SK-N-SH (cell line): Measurements from ENCODE around the gene PTDSS2. TPM values are rescaled to one million over a fixed set of nuclear protein-coding genes. Genes with fewer than 3 reads are reported as not detected.
A peak's percentile ranks its signal among the peaks of the same experiment; 100 is the strongest.

Experiments used
- CTCF ChIA-PET: fragments of 300-600, 350-600 bp; formaldehyde crosslinking; extraction: SDS; loops from one replicate; lab custom pipeline; 2021; lab: Yijun Ruan, JAX
- POLR2A ChIA-PET: fragments of 350-600 bp; sonication (Branson Sonifier 250); formaldehyde crosslinking; extraction: SDS; loops from one replicate; lab custom pipeline; 2020; ENCODE audit warnings: antibody characterized with exemption, inconsistent platforms; lab: Yijun Ruan, JAX
- DNase-seq: peaks from one replicate; pipeline ENCODE4 v3.0.0; 2012
- H2AFZ ChIP-seq: fragments of 200-600 bp; sonication (generic); 2 replicates; pipeline ENCODE4 v1.8.1; 2016; ENCODE audit warnings: antibody characterized with exemption, mild to moderate bottlenecking, low read depth
- H3F3A ChIP-seq: fragments of 200-600 bp; sonication (generic); replicated peaks from 2 replicates; pipeline ENCODE3; 2016; ENCODE audit warnings: antibody characterized with exemption, mild to moderate bottlenecking; ENCODE audit not compliant: insufficient read depth
- H3K27ac ChIP-seq, 2 experiments: fragments of 200-500 bp in 1 of 2; fragments of 200-600 bp in 1 of 2; sonication (Bioruptor generic) in 1 of 2; sonication (generic), shearing (Covaris generic) in 1 of 2; 2 replicates each; pipeline versions ENCODE4 v1.5.1 to v1.6.1; 2014 to 2016; ENCODE audit warnings: low read depth in 2 of 2, inconsistent platforms in 1 of 2, low read length in 1 of 2, mild to moderate bottlenecking in 1 of 2, mixed read lengths in 1 of 2
- H3K27me3 ChIP-seq: fragments of 200-600 bp; sonication (generic), shearing (Covaris generic); 2 replicates; pipeline ENCODE4 v1.6.1; 2016; ENCODE audit warnings: mixed run types; ENCODE audit not compliant: insufficient read depth
- H3K36me3 ChIP-seq, 2 experiments: fragments of 200-500 bp in 1 of 2; fragments of 200-600 bp in 1 of 2; sonication (Bioruptor generic) in 1 of 2; sonication (generic) in 1 of 2; replicated peaks in 1 of 2; 2 replicates each; pipeline versions ENCODE3 to v1.5.1; 2014 to 2016; ENCODE audit warnings: low read length in 1 of 2, mild to moderate bottlenecking in 1 of 2; ENCODE audit not compliant: insufficient read depth in 2 of 2, control insufficient read depth in 1 of 2
- H3K4me1 ChIP-seq, 2 experiments: fragments of 200-500 bp in 1 of 2; fragments of 200-600 bp in 1 of 2; sonication (Bioruptor generic) in 1 of 2; sonication (generic), shearing (Covaris generic) in 1 of 2; 2 replicates each; pipeline versions ENCODE4 v1.5.1 to v1.6.1; 2014 to 2016; ENCODE audit warnings: low read depth in 1 of 2, low read length in 1 of 2, mixed run types in 1 of 2; ENCODE audit not compliant: insufficient read depth in 2 of 2, control insufficient read depth in 1 of 2
- H3K4me2 ChIP-seq: fragments of 200-600 bp; sonication (generic), shearing (Covaris generic); 2 replicates; pipeline ENCODE4 v1.6.1; 2017; ENCODE audit warnings: mixed run types
- H3K4me3 ChIP-seq, 2 experiments: fragments of 200-500 bp in 1 of 2; fragments of 200-600 bp in 1 of 2; sonication (Bioruptor generic) in 1 of 2; sonication (generic), shearing (Covaris generic) in 1 of 2; 2 replicates each; pipeline versions ENCODE4 v1.5.1 to v1.8.1; 2014 to 2016; ENCODE audit warnings: low read depth in 2 of 2, inconsistent platforms in 1 of 2, low read length in 1 of 2, mild to moderate bottlenecking in 1 of 2, mixed read lengths in 1 of 2, moderate library complexity in 1 of 2
- H3K79me2 ChIP-seq: fragments of 200-600 bp; sonication (generic); 2 replicates; pipeline ENCODE4 v1.8.1; 2017; ENCODE audit warnings: mild to moderate bottlenecking; ENCODE audit not compliant: insufficient read depth
- H3K9ac ChIP-seq: fragments of 200-600 bp; sonication (generic); 2 replicates; pipeline ENCODE4 v1.6.1; 2017; ENCODE audit warnings: mixed run types
- H3K9me2 ChIP-seq: fragments of 200-600 bp; sonication (generic); 2 replicates; pipeline ENCODE4 v1.6.1; 2017; ENCODE audit warnings: mixed run types
- H3K9me3 ChIP-seq: fragments of 200-600 bp; sonication (generic); 2 replicates; pipeline ENCODE4 v1.6.1; 2017; ENCODE audit warnings: mixed run types, mild to moderate bottlenecking, moderate library complexity
- H4K20me1 ChIP-seq: fragments of 200-600 bp; sonication (generic); 2 replicates; pipeline ENCODE4 v1.6.1; 2017; ENCODE audit warnings: mild to moderate bottlenecking, mixed run types; ENCODE audit not compliant: insufficient read depth
- CHD2 ChIP-seq: fragments of 150-350 bp; IDR thresholded peaks from 2 replicates; pipeline ENCODE4 v1.6.1; 2018; ENCODE audit warnings: low read length; ENCODE audit not compliant: partially characterized antibody
- EP300 ChIP-seq, 2 experiments: IDR thresholded peaks; 2 replicates each; pipeline versions ENCODE4 v1.4.0 to v1.6.1; 2012; ENCODE audit warnings: borderline replicate concordance in 1 of 2, low read depth in 1 of 2, low read length in 1 of 2
- FOXJ3 ChIP-seq: sonication (generic); formaldehyde crosslinking; IDR thresholded peaks from 2 replicates; pipeline ENCODE4 v1.5.1; 2020; ENCODE audit warnings: mild to moderate bottlenecking, missing genetic modification reagents
- FOXM1 ChIP-seq: IDR thresholded peaks from 2 replicates; pipeline ENCODE4 v1.4.0; 2012; ENCODE audit warnings: low read depth, mild to moderate bottlenecking
- JUND ChIP-seq: IDR thresholded peaks from 2 replicates; pipeline ENCODE4 v1.4.0; 2012
- MEF2A ChIP-seq: IDR thresholded peaks from 2 replicates; pipeline ENCODE4 v1.4.0; 2012; ENCODE audit warnings: low read depth, borderline replicate concordance
- MXI1 ChIP-seq: IDR thresholded peaks from 2 replicates; pipeline ENCODE4 v1.6.1; 2012; ENCODE audit warnings: mild to moderate bottlenecking, low read depth, low read length, improper control_type of control experiment
- NFIC ChIP-seq: IDR thresholded peaks from 2 replicates; pipeline ENCODE4 v1.4.0; 2012; ENCODE audit warnings: borderline replicate concordance
- NRF1 ChIP-seq: IDR thresholded peaks from 2 replicates; pipeline ENCODE4 v1.6.1; 2012; ENCODE audit warnings: low read depth, mild to moderate bottlenecking, low read length
- POLR2AphosphoS5 ChIP-seq: IDR thresholded peaks from 2 replicates; pipeline ENCODE4 v1.6.1; 2012; ENCODE audit warnings: low read depth, low read length
- RAD21 ChIP-seq: IDR thresholded peaks from 2 replicates; pipeline ENCODE4 v1.6.1; 2012; ENCODE audit warnings: mild to moderate bottlenecking, low read length
- RCOR1 ChIP-seq: fragments of 150-350 bp; IDR thresholded peaks from 2 replicates; pipeline ENCODE4 v1.6.1; 2017; ENCODE audit warnings: antibody characterized with exemption, low read length
- SIN3A ChIP-seq: IDR thresholded peaks from 2 replicates; pipeline ENCODE4 v1.6.1; 2012; ENCODE audit warnings: low read depth, mild to moderate bottlenecking, low read length, moderate library complexity, borderline replicate concordance
- TCF12 ChIP-seq: IDR thresholded peaks from 2 replicates; pipeline ENCODE4 v1.4.0; 2012
- YY1 ChIP-seq: IDR thresholded peaks from 2 replicates; pipeline ENCODE4 v1.4.0; 2012; ENCODE audit warnings: low read depth, mild to moderate bottlenecking
- whole genome bisulfite sequencing: methylation state at CpG from one replicate; pipeline ENCODE4 v1.1.6; 2017; ENCODE audit warnings: low lambda C conversion rate; 5-methylcytosine and 5-hydroxymethylcytosine counted together
- polyA plus RNA-seq, 3 experiments: library from polyadenylated mRNA; depleted of rRNA; stranded (reverse); fragments of >200 nt; gene quantifications; 2 replicates each; pipeline ENCODE4 v1.2.3, GENCODE V29; 2012
- TF ChIP-seq, protein P1 (sequence below): fragments of 150-350 bp; IDR thresholded peaks from 2 replicates; pipeline ENCODE4 v1.6.1; 2017; ENCODE audit warnings: antibody characterized with exemption, low read length, low read depth, borderline replicate concordance
- TF ChIP-seq, protein P2 (sequence below): fragments of 200-600 bp; sonication (generic); IDR thresholded peaks from 2 replicates; pipeline ENCODE4 v1.6.1; 2017; ENCODE audit warnings: antibody characterized with exemption, mild to moderate bottlenecking, moderate library complexity
- TF ChIP-seq, protein P3 (sequence below): fragments of 150-350 bp; IDR thresholded peaks from 2 replicates; pipeline ENCODE4 v1.6.1; 2016; ENCODE audit warnings: mild to moderate bottlenecking, low read depth, low read length
- TF ChIP-seq, protein P4 (sequence below): IDR thresholded peaks from 2 replicates; pipeline ENCODE4; 2012
- TF ChIP-seq, protein P5 (sequence below): IDR thresholded peaks from 2 replicates; pipeline ENCODE4 v1.6.1; 2012; ENCODE audit warnings: mild to moderate bottlenecking, low read depth, low read length, moderate library complexity

PTDSS2 gene
- polyA plus RNA-seq, 1 of the 3 experiments (the other 2 are of a cell fraction): 28.6 TPM

DNA sequence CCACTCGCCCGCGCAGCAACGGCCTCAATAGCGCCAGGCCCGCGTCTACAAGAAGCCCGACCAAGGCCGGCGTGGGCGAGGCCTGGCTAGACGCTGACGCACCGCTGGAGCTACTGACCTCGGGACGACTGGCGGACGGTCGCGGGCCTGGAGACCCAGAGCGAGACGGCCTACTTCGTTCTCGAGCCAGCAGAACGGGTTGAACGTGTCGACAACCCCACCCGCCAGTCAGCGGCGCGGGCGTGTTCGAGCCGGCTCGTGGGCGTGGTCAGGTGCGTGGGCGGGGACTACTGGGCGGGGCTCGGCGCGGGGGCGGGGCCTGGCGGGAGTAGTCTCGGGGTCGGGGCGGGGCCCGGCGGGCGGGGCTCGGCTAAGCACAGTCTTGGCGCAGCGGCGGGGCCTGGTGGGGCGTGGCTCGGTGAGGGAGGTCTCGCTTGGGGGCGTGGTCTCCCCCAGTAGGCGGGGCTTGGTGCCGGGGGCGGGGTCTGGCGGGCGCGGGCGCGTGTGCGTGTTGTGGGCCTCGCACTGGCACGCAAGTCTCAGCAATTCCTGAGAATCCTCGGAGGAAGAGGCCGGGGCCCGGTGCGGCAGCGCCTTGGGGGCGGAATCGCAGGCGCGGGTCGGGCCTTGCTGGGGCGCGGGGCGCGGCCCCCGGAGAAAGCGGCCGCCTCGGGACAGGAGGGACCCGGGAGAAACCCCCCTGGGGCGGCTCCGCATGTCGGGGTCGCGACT, 57.1 kb downstream of the PTDSS2 start, which contains the start of gene RNH1 (continued):
- TF ChIP-seq, protein P1, sequence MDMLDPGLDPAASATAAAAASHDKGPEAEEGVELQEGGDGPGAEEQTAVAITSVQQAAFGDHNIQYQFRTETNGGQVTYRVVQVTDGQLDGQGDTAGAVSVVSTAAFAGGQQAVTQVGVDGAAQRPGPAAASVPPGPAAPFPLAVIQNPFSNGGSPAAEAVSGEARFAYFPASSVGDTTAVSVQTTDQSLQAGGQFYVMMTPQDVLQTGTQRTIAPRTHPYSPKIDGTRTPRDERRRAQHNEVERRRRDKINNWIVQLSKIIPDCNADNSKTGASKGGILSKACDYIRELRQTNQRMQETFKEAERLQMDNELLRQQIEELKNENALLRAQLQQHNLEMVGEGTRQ: no peak
- TF ChIP-seq TCF12 (no peak), MEF2A (no peak), POLR2AphosphoS5 (peak; percentile 15; the same call in 1 of the 2 replicates), NRF1 (peak; percentile 26; the same call in 1 of the 2 replicates), YY1 (no peak), MXI1 (peak; percentile 40; the same call in 1 of the 2 replicates), JUND (no peak), CHD2 (no peak), EP300 (IDR thresholded peaks at IDR 0.05; ENCODE audit: borderline replicate concordance in 1 of 2, low read depth in 1 of 2, low read length in 1 of 2) (no peak)
- TF ChIP-seq, protein P2, sequence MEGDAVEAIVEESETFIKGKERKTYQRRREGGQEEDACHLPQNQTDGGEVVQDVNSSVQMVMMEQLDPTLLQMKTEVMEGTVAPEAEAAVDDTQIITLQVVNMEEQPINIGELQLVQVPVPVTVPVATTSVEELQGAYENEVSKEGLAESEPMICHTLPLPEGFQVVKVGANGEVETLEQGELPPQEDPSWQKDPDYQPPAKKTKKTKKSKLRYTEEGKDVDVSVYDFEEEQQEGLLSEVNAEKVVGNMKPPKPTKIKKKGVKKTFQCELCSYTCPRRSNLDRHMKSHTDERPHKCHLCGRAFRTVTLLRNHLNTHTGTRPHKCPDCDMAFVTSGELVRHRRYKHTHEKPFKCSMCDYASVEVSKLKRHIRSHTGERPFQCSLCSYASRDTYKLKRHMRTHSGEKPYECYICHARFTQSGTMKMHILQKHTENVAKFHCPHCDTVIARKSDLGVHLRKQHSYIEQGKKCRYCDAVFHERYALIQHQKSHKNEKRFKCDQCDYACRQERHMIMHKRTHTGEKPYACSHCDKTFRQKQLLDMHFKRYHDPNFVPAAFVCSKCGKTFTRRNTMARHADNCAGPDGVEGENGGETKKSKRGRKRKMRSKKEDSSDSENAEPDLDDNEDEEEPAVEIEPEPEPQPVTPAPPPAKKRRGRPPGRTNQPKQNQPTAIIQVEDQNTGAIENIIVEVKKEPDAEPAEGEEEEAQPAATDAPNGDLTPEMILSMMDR: no peak
- TF ChIP-seq, protein P3, sequence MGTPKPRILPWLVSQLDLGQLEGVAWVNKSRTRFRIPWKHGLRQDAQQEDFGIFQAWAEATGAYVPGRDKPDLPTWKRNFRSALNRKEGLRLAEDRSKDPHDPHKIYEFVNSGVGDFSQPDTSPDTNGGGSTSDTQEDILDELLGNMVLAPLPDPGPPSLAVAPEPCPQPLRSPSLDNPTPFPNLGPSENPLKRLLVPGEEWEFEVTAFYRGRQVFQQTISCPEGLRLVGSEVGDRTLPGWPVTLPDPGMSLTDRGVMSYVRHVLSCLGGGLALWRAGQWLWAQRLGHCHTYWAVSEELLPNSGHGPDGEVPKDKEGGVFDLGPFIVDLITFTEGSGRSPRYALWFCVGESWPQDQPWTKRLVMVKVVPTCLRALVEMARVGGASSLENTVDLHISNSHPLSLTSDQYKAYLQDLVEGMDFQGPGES: no peak
- TF ChIP-seq, protein P4, sequence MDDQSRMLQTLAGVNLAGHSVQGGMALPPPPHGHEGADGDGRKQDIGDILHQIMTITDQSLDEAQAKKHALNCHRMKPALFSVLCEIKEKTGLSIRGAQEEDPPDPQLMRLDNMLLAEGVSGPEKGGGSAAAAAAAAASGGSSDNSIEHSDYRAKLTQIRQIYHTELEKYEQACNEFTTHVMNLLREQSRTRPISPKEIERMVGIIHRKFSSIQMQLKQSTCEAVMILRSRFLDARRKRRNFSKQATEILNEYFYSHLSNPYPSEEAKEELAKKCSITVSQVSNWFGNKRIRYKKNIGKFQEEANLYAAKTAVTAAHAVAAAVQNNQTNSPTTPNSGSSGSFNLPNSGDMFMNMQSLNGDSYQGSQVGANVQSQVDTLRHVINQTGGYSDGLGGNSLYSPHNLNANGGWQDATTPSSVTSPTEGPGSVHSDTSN: peak; percentile 18; the same call in 1 of the 2 replicates
- TF ChIP-seq, all 33 proteins: peak for 6

DNA sequence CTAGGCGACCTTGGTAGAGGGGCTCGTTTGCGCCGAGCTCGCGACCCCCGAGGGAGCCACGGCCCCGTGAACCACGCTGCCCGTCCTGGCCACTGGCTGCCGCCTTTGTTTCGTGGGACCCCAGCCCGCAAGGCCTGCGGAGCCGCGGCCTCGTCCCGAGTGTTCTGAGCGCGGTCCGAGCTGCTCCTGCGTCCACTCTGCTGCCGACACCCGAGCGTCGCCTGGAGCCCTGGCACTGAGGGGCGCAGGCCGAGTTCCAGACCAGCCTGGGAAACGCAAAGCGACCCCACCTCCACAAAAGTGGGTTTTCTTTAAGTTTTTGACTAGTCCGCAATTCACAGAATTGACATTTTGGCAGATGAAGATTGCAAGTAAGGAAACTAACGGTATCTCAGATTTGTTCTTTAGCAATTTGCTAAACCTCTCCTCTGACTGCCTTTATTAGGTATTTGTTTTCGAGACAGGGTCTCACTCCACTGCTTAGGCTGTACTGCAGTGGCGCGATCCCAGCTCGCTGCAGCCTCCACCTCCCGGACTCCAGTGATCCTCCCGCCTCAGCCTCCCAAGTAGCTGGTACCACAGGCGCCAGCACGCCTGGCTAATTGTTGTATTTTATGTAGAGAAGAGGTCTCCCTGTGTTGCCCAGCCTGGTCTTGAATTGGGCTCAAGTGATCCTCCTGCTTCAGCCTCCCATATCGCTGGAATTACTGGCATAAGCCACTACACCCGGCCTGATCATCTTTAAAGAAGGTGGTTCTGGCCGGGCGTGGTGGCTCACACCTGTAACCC, 57.8 kb downstream of the PTDSS2 start:
- no peaks in the 10 kb centered on the region for H3K9me3 ChIP-seq
- H2AFZ ChIP-seq: no peak overlapping the region
- H3K4me1 ChIP-seq: peaks cover 7 to 9% of the 10 kb centered on the region in 2 experiments; a peak in 2 of 4 replicates
- POLR2A ChIA-PET: no interaction called here
- H4K20me1 ChIP-seq: no peaks in the 10 kb centered on the region
- peaks cover 4% of the 10 kb centered on the region for H3F3A ChIP-seq
- H3K9ac ChIP-seq: peak overlapping the region; percentile 74
- peak overlapping the region; percentile 99 for H3K4me2 ChIP-seq
- H3K36me3 ChIP-seq: peaks cover 6 to 19% of the 10 kb centered on the region in 2 experiments
- CTCF ChIA-PET: interaction anchor here (0.9 to 2.2 kb wide), 3 partner anchors 11 to 276 kb away, joined by 3 to 16 read pairs (median 4); no protein-coding TSS in a partner anchor
- H3K27me3 ChIP-seq: no peaks in the 10 kb centered on the region
- 88% methylated on average over 13 of the region's 45 CpGs for WGBS
- TF ChIP-seq, protein P5, sequence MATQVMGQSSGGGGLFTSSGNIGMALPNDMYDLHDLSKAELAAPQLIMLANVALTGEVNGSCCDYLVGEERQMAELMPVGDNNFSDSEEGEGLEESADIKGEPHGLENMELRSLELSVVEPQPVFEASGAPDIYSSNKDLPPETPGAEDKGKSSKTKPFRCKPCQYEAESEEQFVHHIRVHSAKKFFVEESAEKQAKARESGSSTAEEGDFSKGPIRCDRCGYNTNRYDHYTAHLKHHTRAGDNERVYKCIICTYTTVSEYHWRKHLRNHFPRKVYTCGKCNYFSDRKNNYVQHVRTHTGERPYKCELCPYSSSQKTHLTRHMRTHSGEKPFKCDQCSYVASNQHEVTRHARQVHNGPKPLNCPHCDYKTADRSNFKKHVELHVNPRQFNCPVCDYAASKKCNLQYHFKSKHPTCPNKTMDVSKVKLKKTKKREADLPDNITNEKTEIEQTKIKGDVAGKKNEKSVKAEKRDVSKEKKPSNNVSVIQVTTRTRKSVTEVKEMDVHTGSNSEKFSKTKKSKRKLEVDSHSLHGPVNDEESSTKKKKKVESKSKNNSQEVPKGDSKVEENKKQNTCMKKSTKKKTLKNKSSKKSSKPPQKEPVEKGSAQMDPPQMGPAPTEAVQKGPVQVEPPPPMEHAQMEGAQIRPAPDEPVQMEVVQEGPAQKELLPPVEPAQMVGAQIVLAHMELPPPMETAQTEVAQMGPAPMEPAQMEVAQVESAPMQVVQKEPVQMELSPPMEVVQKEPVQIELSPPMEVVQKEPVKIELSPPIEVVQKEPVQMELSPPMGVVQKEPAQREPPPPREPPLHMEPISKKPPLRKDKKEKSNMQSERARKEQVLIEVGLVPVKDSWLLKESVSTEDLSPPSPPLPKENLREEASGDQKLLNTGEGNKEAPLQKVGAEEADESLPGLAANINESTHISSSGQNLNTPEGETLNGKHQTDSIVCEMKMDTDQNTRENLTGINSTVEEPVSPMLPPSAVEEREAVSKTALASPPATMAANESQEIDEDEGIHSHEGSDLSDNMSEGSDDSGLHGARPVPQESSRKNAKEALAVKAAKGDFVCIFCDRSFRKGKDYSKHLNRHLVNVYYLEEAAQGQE: no peak
- TF ChIP-seq FOXJ3: no peak
- no peak for TF ChIP-seq CHD2
- no peak for TF ChIP-seq RCOR1
- no peak for TF ChIP-seq SIN3A
- no peak for TF ChIP-seq FOXM1
- TF ChIP-seq NFIC: no peak
- TF ChIP-seq RAD21: no peak
- no peak for DNase-seq
- H3K9me2 ChIP-seq: no peaks in the 10 kb centered on the region
- H3K79me2 ChIP-seq: peaks cover 49% of the 10 kb centered on the region
- peak overlapping the region; percentile 42 to 58; a peak in 3 of 4 replicates for H3K27ac ChIP-seq
- peak overlapping the region; percentile 68 to 79 for H3K4me3 ChIP-seq
